OCI-LY1 (cell line): ENCODE measurements around the gene PTPRD.

Experiments used
- H2AFZ ChIP-seq: fragments of 200-600 bp; sonication (generic), shearing (Covaris generic); 2 replicates; pipeline ENCODE4 v1.6.0; 2014; ENCODE audit warnings: antibody characterized with exemption, mild to moderate bottlenecking, low read length
- H3F3A ChIP-seq: fragments of 200-600 bp; sonication (generic), shearing (Covaris generic); 2 replicates; pipeline ENCODE4 v1.6.0; 2014; ENCODE audit warnings: mild to moderate bottlenecking, antibody characterized with exemption, low read length, moderate library complexity; ENCODE audit not compliant: insufficient read depth
- H3K27ac ChIP-seq: fragments of 200-600 bp; sonication (generic); 2 replicates; pipeline ENCODE4 v1.5.1; 2014; ENCODE audit warnings: low read length, mixed run types, mild to moderate bottlenecking, low read depth; ENCODE audit not compliant: poor library complexity, severe bottlenecking
- H3K27me3 ChIP-seq: fragments of 200-600 bp; sonication (generic); 2 replicates; pipeline ENCODE4 v1.6.0; 2014; ENCODE audit warnings: antibody characterized with exemption, mild to moderate bottlenecking, low read length, moderate library complexity; ENCODE audit not compliant: insufficient read depth
- H3K36me3 ChIP-seq: fragments of 200-600 bp; sonication (generic); 2 replicates; pipeline ENCODE4 v1.6.1; 2014; ENCODE audit warnings: mild to moderate bottlenecking, antibody characterized with exemption, low read length, moderate library complexity, mixed read lengths; ENCODE audit not compliant: insufficient read depth
- H3K4me1 ChIP-seq: fragments of 200-600 bp; sonication (generic); 2 replicates; pipeline ENCODE4 v1.5.1; 2014; ENCODE audit warnings: mild to moderate bottlenecking, low read length, moderate library complexity; ENCODE audit not compliant: insufficient read depth, severe bottlenecking
- H3K4me2 ChIP-seq: fragments of 200-600 bp; sonication (generic), shearing (Covaris generic); 2 replicates; pipeline ENCODE4 v1.6.1; 2014; ENCODE audit warnings: low read length
- H3K4me3 ChIP-seq: fragments of 200-600 bp; sonication (generic); 2 replicates; pipeline ENCODE4 v1.5.1; 2014; ENCODE audit warnings: low read length, low read depth, mild to moderate bottlenecking, mixed read lengths; ENCODE audit not compliant: poor library complexity, severe bottlenecking
- H3K79me2 ChIP-seq: fragments of 200-600 bp; shearing (Covaris generic); 2 replicates; pipeline ENCODE4 v1.6.1; 2016; ENCODE audit warnings: mixed run types, low read length, mixed read lengths; ENCODE audit not compliant: insufficient read depth
- H3K9ac ChIP-seq: fragments of 200-600 bp; sonication (generic), shearing (Covaris generic); 2 replicates; pipeline ENCODE4 v1.6.1; 2014; ENCODE audit warnings: mild to moderate bottlenecking, low read length, mixed read lengths
- H3K9me2 ChIP-seq: fragments of 200-600 bp; sonication (generic), shearing (Covaris generic); 2 replicates; pipeline ENCODE4 v1.6.1; 2014; ENCODE audit warnings: low read depth, mild to moderate bottlenecking, low read length, mixed read lengths
- H3K9me3 ChIP-seq: fragments of 200-600 bp; shearing (Covaris generic); 2 replicates; pipeline ENCODE4 v1.6.1; 2014; ENCODE audit warnings: low read length, mixed read lengths
- H4K20me1 ChIP-seq: fragments of 200-600 bp; sonication (generic), shearing (Covaris generic); 2 replicates; pipeline ENCODE4 v1.6.0; 2016; ENCODE audit warnings: mild to moderate bottlenecking, low read length; ENCODE audit not compliant: insufficient read depth
- CTCF ChIP-seq: fragments of 200-600 bp; sonication (generic), shearing (Covaris generic); IDR thresholded peaks from 2 replicates; pipeline ENCODE4 v1.5.1; 2017; ENCODE audit warnings: mild to moderate bottlenecking, antibody characterized with exemption, low read length, moderate library complexity, mixed read lengths
- EZH2 ChIP-seq: fragments of 200-600 bp; sonication (generic), shearing (Covaris generic); IDR thresholded peaks from 2 replicates; pipeline ENCODE4 v1.8.0; 2017; ENCODE audit warnings: borderline replicate concordance, mixed run types, mild to moderate bottlenecking, antibody characterized with exemption, low read length, moderate library complexity, mixed read lengths

Gene PTPRD

GRCh38 chr9:8857068-8857925 is 1755.5 kb downstream of the PTPRD start:
- H3K4me3 ChIP-seq: no peak overlapping the region
- no peaks in the 10 kb centered on the region for H3K4me1 ChIP-seq
- no peaks in the 10 kb centered on the region for H3F3A ChIP-seq
- H3K9me2 ChIP-seq: no peaks in the 10 kb centered on the region
- no peaks in the 10 kb centered on the region for H3K36me3 ChIP-seq
- no peak overlapping the region for H3K27ac ChIP-seq
- H3K4me2 ChIP-seq: no peak overlapping the region
- no peaks in the 10 kb centered on the region for H3K27me3 ChIP-seq
- H4K20me1 ChIP-seq: no peaks in the 10 kb centered on the region
- H3K9ac ChIP-seq: no peak overlapping the region
- H3K79me2 ChIP-seq: no peaks in the 10 kb centered on the region
- no peaks in the 10 kb centered on the region for H3K9me3 ChIP-seq
- no peak overlapping the region for H2AFZ ChIP-seq
- TF ChIP-seq CTCF (no peak), EZH2 (no peak)

- no peak overlapping the region for H2AFZ ChIP-seq
- H3K4me3 ChIP-seq: no peak overlapping the region
- H3K27ac ChIP-seq: no peak overlapping the region
- no peak overlapping the region for H3K4me2 ChIP-seq
- no peak for TF ChIP-seq CTCF
- no peak for TF ChIP-seq EZH2
- no peaks in the 10 kb centered on the region for H3F3A ChIP-seq
- no peaks in the 10 kb centered on the region for H3K36me3 ChIP-seq
- H3K79me2 ChIP-seq: no peaks in the 10 kb centered on the region
- no peaks in the 10 kb centered on the region for H3K9me2 ChIP-seq
- no peak overlapping the region for H3K9ac ChIP-seq
- no peaks in the 10 kb centered on the region for H3K4me1 ChIP-seq
- H4K20me1 ChIP-seq: no peaks in the 10 kb centered on the region
- H3K9me3 ChIP-seq: no peaks in the 10 kb centered on the region
- no peaks in the 10 kb centered on the region for H3K27me3 ChIP-seq
Measured at GRCh38 chr9:8856396-8857067, 1756.3 kb downstream of the PTPRD start.

GRCh38 chr9:8855046-8855445 is 1757.8 kb downstream of the PTPRD start:
- Histone ChIP-seq H3K4me3 (no peak overlapping the region), H3K36me3 (no peaks in the 10 kb centered on the region), H3K27ac (no peak overlapping the region), H3K79me2 (no peaks in the 10 kb centered on the region), H3K4me1 (no peaks in the 10 kb centered on the region), H3K9me2 (no peaks in the 10 kb centered on the region), H2AFZ (no peak overlapping the region), H3K27me3 (no peaks in the 10 kb centered on the region), H3K4me2 (no peak overlapping the region), H3K9me3 (no peaks in the 10 kb centered on the region), H4K20me1 (no peaks in the 10 kb centered on the region), H3K9ac (no peak overlapping the region), H3F3A (no peaks in the 10 kb centered on the region)
- TF ChIP-seq EZH2: no peak
- no peak for TF ChIP-seq CTCF
